ENCODE data around the gene COL8A1. TPM values are rescaled to one million over a fixed set of nuclear protein-coding genes. Genes with fewer than 3 reads are reported as not detected.
"Not testable (repeated sequence)": the region's sequence is repeated elsewhere in the genome, so short reads cannot be mapped to it uniquely, and the experiment has no call there.

The COL8A1 gene
- total RNA-seq, 2 experiments from 2014 or later, result 0.10 to 0.13 TPM

GRCh38 chr3:99709686-99710085 lies 71.3 kb downstream of the COL8A1 start:
- Mint-ChIP-seq H3K27ac (no peak overlapping the region), H3K27me3 (peaks cover 5% of the 10 kb centered on the region), H3K9me3 (no peaks in the 10 kb centered on the region), H3K4me1 (no peaks in the 10 kb centered on the region), H3K4me3 (no peak overlapping the region), H3K36me3 (ENCODE audit: low read depth) (no peaks in the 10 kb centered on the region)
- CTCF ChIA-PET, result no interaction called here
- DNase-seq, result no peak
- POLR2A ChIA-PET, result no interaction called here

DNA sequence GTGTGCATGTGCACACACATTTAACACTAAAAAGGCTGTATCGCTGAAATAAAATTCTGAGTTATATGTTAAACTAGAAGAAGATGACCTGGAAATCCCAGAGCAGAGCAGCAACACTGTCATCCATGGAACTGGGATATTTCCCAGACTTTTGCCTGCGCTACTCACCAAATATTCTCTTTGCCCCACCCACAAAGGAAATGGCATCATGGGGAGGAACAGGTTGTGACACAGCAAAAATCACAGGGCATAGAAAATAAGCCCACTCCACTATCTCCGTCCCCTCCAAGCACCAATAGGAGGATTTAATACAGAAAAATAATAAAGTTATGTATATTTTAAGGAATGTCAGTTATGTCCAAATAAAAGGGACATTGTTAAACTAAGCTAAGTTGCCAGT lies 71.7 kb downstream of the COL8A1 start:
- no peak overlapping the region for H3K27ac Mint-ChIP-seq
- peaks cover 8% of the 10 kb centered on the region for H3K27me3 Mint-ChIP-seq
- no peak overlapping the region for H3K4me3 Mint-ChIP-seq
- CTCF ChIA-PET, result no interaction called here
- no peaks in the 10 kb centered on the region for H3K9me3 Mint-ChIP-seq
- H3K36me3 Mint-ChIP-seq (ENCODE audit: low read depth), result no peaks in the 10 kb centered on the region
- POLR2A ChIA-PET, result no interaction called here
- H3K4me1 Mint-ChIP-seq, result no peaks in the 10 kb centered on the region
- DNase-seq, result no peak

DNA sequence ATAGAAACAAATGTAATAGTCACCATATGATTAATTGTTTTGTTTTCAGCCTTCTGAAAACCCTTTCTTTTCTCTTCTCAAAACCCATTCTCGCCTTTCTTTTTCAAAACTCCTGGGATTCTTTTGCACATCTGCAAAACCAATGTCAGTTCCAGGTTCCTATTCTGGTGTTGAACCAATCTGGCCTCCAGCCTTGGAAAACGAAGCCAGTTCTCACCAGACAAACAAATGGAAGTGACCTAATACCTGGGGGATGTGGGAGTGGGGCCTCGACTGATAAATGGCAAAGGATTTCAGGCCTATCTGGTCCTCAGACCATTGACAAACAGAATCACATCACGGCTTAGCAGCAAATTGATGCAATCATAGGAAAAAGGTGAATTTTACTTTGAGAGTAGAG lies 73.0 kb downstream of the COL8A1 start:
- Mint-ChIP-seq H3K27ac (no peak overlapping the region), H3K4me3 (no peak overlapping the region), H3K36me3 (ENCODE audit: low read depth) (no peaks in the 10 kb centered on the region)

GRCh38 chr3:99712291-99712954 lies 74.0 kb downstream of the COL8A1 start:
- Mint-ChIP-seq H3K4me3 (no peak overlapping the region), H3K4me1 (no peaks in the 10 kb centered on the region), H3K36me3 (ENCODE audit: low read depth) (no peaks in the 10 kb centered on the region), H3K27ac (no peak overlapping the region), H3K9me3 (no peaks in the 10 kb centered on the region), H3K27me3 (peaks cover 10% of the 10 kb centered on the region)
- no peak for DNase-seq
- ChIA-PET CTCF (no interaction called here), POLR2A (no interaction called here)

More for the DNA sequence above, 73.0 kb downstream of the COL8A1 start:
- H3K27me3 Mint-ChIP-seq, result peaks cover 10% of the 10 kb centered on the region
- H3K9me3 Mint-ChIP-seq, result no peaks in the 10 kb centered on the region
- ChIA-PET CTCF (no interaction called here), POLR2A (no interaction called here)
- H3K4me1 Mint-ChIP-seq, result no peaks in the 10 kb centered on the region
- no peak for DNase-seq

DNA sequence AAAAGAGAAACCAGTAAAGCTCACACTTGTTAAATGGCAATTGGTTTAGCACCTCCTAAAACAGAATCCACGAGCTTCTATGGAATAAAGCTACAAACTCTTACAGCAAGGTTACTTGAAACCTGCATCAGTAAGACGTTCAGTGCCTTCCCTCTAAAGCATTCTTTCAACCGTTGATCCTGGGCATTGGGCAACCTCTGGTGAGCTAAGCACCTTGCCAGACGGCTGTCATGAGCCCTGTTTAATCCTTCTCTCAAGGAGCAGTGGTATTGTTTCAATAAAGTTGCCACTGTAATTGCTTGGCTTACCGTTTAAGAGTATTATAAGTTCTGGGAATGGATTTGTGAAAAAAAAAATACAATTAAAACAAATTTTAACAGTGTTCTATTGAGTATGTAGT lies 75.0 kb downstream of the COL8A1 start:
- Mint-ChIP-seq H3K27ac (no peak overlapping the region), H3K36me3 (ENCODE audit: low read depth) (no peaks in the 10 kb centered on the region), H3K27me3 (peaks cover 13% of the 10 kb centered on the region), H3K4me1 (no peaks in the 10 kb centered on the region), H3K9me3 (no peaks in the 10 kb centered on the region), H3K4me3 (no peak overlapping the region)
- DNase-seq, result no peak
- ChIA-PET CTCF (no interaction called here), POLR2A (no interaction called here)

DNA sequence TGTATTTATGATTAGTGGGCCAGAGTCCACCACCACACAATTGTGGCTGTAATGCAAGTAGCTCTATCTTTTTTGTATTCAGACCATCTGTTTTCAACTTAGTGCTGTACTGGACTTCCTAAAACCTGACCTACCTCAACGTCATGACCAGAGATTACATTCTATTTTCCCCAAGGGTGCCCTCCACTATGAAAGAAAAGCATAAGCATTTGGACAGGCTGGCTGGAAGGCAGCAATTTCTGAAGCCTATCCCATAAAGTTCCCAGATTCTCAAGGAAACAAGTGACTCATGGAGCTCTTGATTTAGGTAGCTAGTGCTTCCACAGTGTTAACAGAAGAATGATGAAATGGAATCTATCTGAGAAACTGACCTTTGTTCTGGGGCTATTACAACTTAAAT lies 75.8 kb downstream of the COL8A1 start:
- no peaks in the 10 kb centered on the region for H3K9me3 Mint-ChIP-seq
- POLR2A ChIA-PET, result no interaction called here
- H3K27me3 Mint-ChIP-seq, result peaks cover 13% of the 10 kb centered on the region
- no peaks in the 10 kb centered on the region for H3K36me3 Mint-ChIP-seq (ENCODE audit: low read depth)
- H3K4me3 Mint-ChIP-seq, result no peak overlapping the region
- no peak for DNase-seq
- H3K27ac Mint-ChIP-seq, result no peak overlapping the region
- CTCF ChIA-PET, result no interaction called here
- H3K4me1 Mint-ChIP-seq, result no peaks in the 10 kb centered on the region

- H3K4me3 Mint-ChIP-seq, result no peak overlapping the region
- ChIA-PET CTCF (no interaction called here), POLR2A (no interaction called here)
- no peak for DNase-seq
- no peaks in the 10 kb centered on the region for H3K4me1 Mint-ChIP-seq
- no peak overlapping the region for H3K27ac Mint-ChIP-seq
- no peaks in the 10 kb centered on the region for H3K36me3 Mint-ChIP-seq (ENCODE audit: low read depth)
- peaks cover 13% of the 10 kb centered on the region for H3K27me3 Mint-ChIP-seq
- no peaks in the 10 kb centered on the region for H3K9me3 Mint-ChIP-seq
Observed at GRCh38 chr3:99714575-99714974, 76.2 kb downstream of the COL8A1 start.

DNA sequence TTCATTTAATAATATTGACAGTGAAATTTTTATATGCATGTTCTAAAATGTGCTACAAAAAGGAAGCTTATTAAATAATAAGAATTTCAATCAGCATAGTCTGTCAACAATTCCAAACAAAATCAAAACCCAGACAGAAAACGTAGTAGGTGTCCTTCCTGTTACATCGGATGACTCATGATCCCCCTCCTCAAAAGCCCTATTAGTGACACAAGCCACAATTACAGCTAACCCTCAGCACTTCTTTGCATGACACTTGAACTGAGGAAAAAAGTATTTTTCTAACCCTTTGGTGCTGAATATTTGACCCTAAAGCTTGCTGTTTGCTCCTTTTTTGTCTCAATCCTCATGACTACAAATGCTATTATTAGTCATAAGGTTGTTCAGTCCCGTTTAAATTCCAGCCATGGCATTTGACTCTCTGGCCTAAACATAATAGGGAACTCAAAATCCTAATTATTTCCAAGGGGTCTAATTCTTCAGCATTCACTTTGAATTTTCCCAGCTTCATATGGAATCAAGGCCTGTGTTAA lies 78.1 kb downstream of the COL8A1 start:
- Mint-ChIP-seq H3K4me1 (no peaks in the 10 kb centered on the region), H3K27ac (no peak overlapping the region), H3K9me3 (no peaks in the 10 kb centered on the region), H3K27me3 (peaks cover 12% of the 10 kb centered on the region), H3K36me3 (ENCODE audit: low read depth) (no peaks in the 10 kb centered on the region), H3K4me3 (no peak overlapping the region)
- CTCF ChIA-PET, result no interaction called here
- POLR2A ChIA-PET, result no interaction called here
- no peak for DNase-seq

DNA sequence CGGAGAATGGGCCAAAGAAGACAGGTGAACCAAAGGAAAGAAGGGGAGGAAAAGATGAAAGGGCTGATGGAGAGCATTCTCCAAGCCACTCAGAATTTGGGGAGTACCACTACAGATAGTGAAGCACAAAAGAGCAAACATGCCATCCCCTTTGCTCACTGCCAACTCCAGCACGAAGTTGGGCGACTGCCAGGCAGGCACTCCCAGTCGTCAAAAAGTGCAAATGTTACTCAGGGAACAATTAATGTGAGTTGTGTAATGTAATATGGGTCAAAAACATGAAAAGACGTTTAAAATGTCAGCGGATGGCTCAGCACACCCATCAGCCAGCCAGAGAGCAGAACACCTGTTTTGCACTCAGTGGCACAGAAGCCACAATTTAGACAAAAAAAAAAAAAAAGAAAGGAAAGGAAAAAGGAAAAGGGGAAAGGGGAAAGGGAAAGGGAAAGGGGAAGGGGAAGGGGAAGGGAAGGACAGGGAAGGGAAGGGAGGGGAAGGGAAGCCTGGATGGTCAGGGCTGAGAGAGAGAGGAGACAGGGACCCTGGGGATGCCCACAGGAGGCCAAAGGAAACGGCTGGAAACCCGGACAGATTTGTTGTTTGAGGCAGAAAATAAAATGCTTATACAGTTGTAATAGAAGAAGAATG lies 82.7 kb downstream of the COL8A1 start:
- Mint-ChIP-seq H3K36me3 (ENCODE audit: low read depth) (no peaks in the 10 kb centered on the region), H3K4me1 (no peaks in the 10 kb centered on the region), H3K27ac (no peak overlapping the region), H3K4me3 (no peak overlapping the region), H3K27me3 (peaks cover 5% of the 10 kb centered on the region), H3K9me3 (no peaks in the 10 kb centered on the region)
- ChIA-PET POLR2A (no interaction called here), CTCF (no interaction called here)
- DNase-seq, result no peak

DNA sequence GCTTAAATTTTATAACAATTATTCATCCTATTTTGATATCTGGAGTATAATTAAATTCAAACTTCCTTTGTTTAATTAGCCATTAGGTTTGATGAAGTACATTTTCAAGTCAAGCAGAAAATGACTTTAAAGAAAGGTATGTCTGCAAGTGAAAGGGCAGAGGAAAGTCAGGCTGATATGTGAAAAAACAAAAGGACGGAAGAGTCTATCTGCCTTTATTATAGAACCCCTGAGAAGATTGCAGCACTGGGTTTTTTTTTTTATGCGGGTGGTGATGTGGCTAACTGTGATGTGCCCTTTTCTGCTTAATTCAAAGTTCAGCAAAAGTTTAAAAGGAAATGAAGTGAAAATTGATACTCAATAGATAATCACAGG lies 83.2 kb downstream of the COL8A1 start:
- no peaks in the 10 kb centered on the region for H3K36me3 Mint-ChIP-seq (ENCODE audit: low read depth)
- H3K9me3 Mint-ChIP-seq, result no peaks in the 10 kb centered on the region
- H3K4me3 Mint-ChIP-seq, result no peak overlapping the region
- ChIA-PET POLR2A (no interaction called here), CTCF (no interaction called here)
- H3K27me3 Mint-ChIP-seq, result peaks cover 5% of the 10 kb centered on the region
- no peaks in the 10 kb centered on the region for H3K4me1 Mint-ChIP-seq
- no peak for DNase-seq
- H3K27ac Mint-ChIP-seq, result no peak overlapping the region

- ChIA-PET CTCF (no interaction called here), POLR2A (no interaction called here)
- Mint-ChIP-seq H3K9me3 (no peaks in the 10 kb centered on the region), H3K36me3 (ENCODE audit: low read depth) (no peaks in the 10 kb centered on the region), H3K27ac (no peak overlapping the region), H3K4me3 (no peak overlapping the region), H3K4me1 (no peaks in the 10 kb centered on the region), H3K27me3 (peaks cover 2% of the 10 kb centered on the region)
- DNase-seq, result no peak
Observed at GRCh38 chr3:99724276-99724675, 85.9 kb downstream of the COL8A1 start.

DNA sequence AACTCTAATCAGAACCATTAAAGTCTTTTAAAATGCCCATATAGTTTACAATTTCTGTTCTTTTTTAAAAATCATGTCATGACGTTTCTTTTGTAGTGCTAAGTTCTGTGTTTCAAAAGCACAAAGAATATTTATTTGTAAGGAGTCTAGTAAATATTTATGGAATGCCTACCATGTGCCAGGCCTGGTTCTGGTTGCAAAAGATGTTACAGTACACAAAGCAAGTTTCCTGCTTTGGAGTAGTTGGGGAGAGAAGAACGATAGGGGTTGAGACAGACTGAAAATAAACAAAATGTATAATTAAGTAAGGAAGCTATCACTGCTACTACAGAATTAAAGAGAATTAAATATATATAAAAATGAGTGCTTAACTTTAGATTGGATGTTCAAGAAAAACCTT lies 92.5 kb downstream of the COL8A1 start:
- ChIA-PET POLR2A (no interaction called here), CTCF (no interaction called here)
- no peak for DNase-seq
- Mint-ChIP-seq H3K4me3 (no peak overlapping the region), H3K27me3 (peaks cover 4% of the 10 kb centered on the region), H3K4me1 (no peaks in the 10 kb centered on the region), H3K36me3 (ENCODE audit: low read depth) (no peaks in the 10 kb centered on the region), H3K27ac (no peak overlapping the region), H3K9me3 (no peaks in the 10 kb centered on the region)

GRCh38 chr3:99731499-99731898 lies 93.1 kb downstream of the COL8A1 start:
- no peaks in the 10 kb centered on the region for H3K36me3 Mint-ChIP-seq (ENCODE audit: low read depth)
- CTCF ChIA-PET, result no interaction called here
- no peak overlapping the region for H3K27ac Mint-ChIP-seq
- H3K4me3 Mint-ChIP-seq, result no peak overlapping the region
- POLR2A ChIA-PET, result no interaction called here
- no peaks in the 10 kb centered on the region for H3K4me1 Mint-ChIP-seq
- DNase-seq, result no peak
- H3K9me3 Mint-ChIP-seq, result no peaks in the 10 kb centered on the region
- peaks cover 4% of the 10 kb centered on the region for H3K27me3 Mint-ChIP-seq

DNA sequence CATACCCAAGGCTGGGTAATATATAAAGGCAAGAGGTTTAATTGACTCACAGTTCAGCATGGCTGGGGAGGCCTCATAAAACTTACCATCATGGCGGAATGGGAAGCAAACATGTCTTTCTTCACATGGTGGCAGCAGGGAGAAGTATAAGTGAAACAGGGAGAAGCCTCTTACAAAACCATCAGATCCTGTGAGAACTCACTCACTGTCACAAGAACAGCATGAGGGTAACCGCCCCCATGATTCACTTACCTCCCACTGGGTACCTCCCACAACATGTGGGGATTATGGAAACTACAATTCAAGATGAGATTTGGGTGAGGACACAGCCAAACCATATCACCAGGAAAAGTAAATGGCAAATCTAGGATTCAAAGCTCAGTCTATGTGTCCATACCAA lies 102.0 kb downstream of the COL8A1 start:
- H3K27ac Mint-ChIP-seq; POLR2A ChIA-PET; H3K36me3 Mint-ChIP-seq (ENCODE audit: low read depth); CTCF ChIA-PET; H3K4me1 Mint-ChIP-seq; DNase-seq; H3K4me3 Mint-ChIP-seq; H3K9me3 Mint-ChIP-seq; H3K27me3 Mint-ChIP-seq: not testable (repeated sequence)
